Lower leg skin (tissue), 4 donors: ENCODE data around the gene GRIK4. TPM values are rescaled to one million over a fixed set of nuclear protein-coding genes. Genes with fewer than 3 reads are reported as not detected.
"Not testable (repeated sequence)": the region's sequence is repeated elsewhere in the genome, so short reads cannot be mapped to it uniquely, and the experiment has no call there.

Source experiments
- DNase-seq, 2 donors: peaks; one replicate each; pipeline ENCODE4 v3.0.0-alpha.2; 2019; ENCODE audit warnings: low spot score in 2 of 2
- H3K4me3 ChIP-seq: fragments of 200-600 bp; sonication (generic); 2 replicates; pipeline ENCODE4 v1.5.1; 2017; ENCODE audit warnings: mild to moderate bottlenecking, low read depth; ENCODE audit not compliant: poor library complexity, severe bottlenecking
- POLR2A ChIP-seq, 2 donors: fragments of 450-650 bp; IDR thresholded peaks; one replicate each; pipeline ENCODE4 v1.6.1; 2016 to 2017; ENCODE audit warnings: antibody characterized with exemption in 2 of 2, mild to moderate bottlenecking in 1 of 2, moderate library complexity in 1 of 2
- WGBS, 2 donors: methylation state at CpG; one replicate each; pipeline ENCODE4 v1.1.5; 2018; 5-methylcytosine and 5-hydroxymethylcytosine counted together
- intact Hi-C: fragments of 100-400 bp; cut with DNase I; formaldehyde crosslinking; loops from one replicate; pipeline ENCODE4 v1.15.0; 2023; ENCODE audit warnings: low total_unique reads
- total RNA-seq, 4 donors: library from RNA; depleted of rRNA; stranded (reverse); fragments of >200 nt; gene quantifications; one replicate each; pipeline ENCODE4 v1.1.0, GENCODE V29; 2016
- TF ChIP-seq, protein P1 (sequence below), 3 donors: fragments of 450-650 bp; IDR thresholded peaks; one replicate each; pipeline ENCODE4 v1.5.1; 2016; ENCODE audit warnings: antibody characterized with exemption in 3 of 3, mild to moderate bottlenecking in 3 of 3, moderate library complexity in 2 of 3

Gene GRIK4
- total RNA-seq, 4 donors from 2014 or later: 0.06 to 0.67 TPM; not detected in 2

DNA sequence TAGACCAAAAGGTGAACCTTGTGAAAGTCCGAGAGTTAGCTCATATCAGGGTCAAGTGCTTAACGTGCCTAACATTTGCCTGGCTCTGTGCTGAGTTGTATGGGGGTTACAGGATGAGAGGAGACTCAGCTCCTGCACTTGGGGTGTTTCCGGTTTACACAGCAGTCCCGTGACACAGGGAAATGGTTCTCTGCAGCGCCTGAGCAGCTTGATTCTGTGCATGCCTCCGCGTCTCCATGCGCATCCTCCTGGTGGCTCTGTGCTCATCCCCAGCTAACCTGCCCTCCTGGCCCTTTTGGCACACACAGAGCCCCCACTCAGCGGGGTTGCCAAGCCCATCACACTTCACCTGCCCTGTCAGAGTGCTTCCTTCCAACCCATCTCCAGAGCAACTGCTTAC lies 274.0 kb downstream of the GRIK4 start:
- DNase-seq: peak in 1 of 2 donors; percentile 69
- intact Hi-C loops: no loop called here
- TF ChIP-seq, protein P1, sequence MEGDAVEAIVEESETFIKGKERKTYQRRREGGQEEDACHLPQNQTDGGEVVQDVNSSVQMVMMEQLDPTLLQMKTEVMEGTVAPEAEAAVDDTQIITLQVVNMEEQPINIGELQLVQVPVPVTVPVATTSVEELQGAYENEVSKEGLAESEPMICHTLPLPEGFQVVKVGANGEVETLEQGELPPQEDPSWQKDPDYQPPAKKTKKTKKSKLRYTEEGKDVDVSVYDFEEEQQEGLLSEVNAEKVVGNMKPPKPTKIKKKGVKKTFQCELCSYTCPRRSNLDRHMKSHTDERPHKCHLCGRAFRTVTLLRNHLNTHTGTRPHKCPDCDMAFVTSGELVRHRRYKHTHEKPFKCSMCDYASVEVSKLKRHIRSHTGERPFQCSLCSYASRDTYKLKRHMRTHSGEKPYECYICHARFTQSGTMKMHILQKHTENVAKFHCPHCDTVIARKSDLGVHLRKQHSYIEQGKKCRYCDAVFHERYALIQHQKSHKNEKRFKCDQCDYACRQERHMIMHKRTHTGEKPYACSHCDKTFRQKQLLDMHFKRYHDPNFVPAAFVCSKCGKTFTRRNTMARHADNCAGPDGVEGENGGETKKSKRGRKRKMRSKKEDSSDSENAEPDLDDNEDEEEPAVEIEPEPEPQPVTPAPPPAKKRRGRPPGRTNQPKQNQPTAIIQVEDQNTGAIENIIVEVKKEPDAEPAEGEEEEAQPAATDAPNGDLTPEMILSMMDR (IDR thresholded peaks at IDR 0.05): no peak
- TF ChIP-seq POLR2A (IDR thresholded peaks at IDR 0.05): no peak
- H3K4me3 ChIP-seq: no peak overlapping the region
- 88% methylated on average over 9 of the region's 9 CpGs for WGBS, 2 donors

DNA sequence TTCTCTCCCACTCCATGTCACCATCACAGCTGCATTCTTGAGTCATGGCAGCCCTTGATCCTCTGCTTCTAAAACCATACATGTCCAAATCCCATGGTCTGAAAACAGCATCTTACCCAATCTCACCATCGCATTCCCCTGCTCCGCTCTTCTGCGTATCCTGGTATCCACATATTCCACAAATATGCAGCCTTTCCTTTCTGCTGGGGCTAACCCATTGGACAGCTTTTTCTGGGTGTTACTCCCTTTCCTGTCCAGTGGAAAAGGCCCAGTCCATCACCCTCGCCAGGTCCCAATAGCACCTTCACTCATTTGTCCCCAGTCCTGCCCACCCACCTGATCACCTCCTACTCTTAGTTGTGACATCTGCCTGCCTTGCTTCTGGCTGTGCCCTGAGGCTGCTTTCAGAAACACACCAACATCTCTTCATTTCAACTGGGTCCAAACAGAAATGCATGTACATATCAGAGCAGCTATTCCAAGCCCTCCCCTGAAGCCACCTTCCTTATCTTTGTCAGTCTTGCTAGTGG lies 274.7 kb downstream of the GRIK4 start:
- H3K4me3 ChIP-seq: no peak overlapping the region
- TF ChIP-seq, protein P1 (IDR thresholded peaks at IDR 0.05): no peak
- TF ChIP-seq POLR2A (IDR thresholded peaks at IDR 0.05): no peak
- intact Hi-C loops: no loop called here
- DNase-seq: peak in 1 of 2 donors; percentile 63
- 97 to 99% methylated on average over 4 of the region's 4 CpGs for WGBS, 2 donors

DNA sequence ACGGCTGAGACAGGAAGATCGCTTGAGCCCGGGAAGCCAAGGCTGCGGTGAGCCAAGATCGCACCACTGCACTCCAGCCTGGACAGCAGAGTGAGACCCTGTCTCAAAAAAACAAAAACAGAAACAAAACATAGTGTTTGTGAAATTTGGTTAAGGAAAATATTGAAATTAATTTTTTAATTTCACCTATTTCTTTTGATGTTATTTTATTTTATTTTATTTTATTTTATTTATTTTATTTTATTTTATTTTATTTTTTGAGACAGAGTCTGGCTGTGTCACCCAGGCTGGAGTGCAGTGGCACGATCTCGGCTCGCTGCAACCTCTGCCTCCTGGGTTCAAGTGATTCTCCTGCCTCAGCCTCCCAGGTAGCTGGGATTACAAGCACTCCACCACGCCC lies 275.7 kb downstream of the GRIK4 start:
- intact Hi-C loops, DNase-seq, H3K4me3 ChIP-seq: not testable (repeated sequence)
- 83% methylated on average over 9 of the region's 9 CpGs for WGBS, 2 donors

DNA sequence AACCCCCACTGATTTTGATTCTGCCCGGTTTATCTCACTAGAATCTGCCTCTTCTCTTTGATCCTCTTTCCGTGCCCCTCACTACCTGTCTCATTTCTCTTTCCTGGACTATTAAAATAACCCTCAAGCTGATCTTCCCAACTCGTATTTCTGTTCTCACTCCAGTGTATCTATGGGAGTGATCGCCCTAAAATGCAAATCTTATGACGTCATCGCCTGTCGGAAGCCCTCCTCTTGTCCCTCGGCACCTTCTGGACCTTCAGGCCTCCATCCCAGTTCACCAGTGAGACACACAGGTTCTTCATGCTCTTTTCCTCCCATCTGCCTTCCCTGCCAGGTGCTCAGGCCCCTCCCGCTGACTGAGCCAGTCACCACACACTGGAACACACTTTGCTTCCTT lies 277.8 kb downstream of the GRIK4 start:
- WGBS, 2 donors: 71 to 79% methylated on average over 9 of the region's 9 CpGs

DNA sequence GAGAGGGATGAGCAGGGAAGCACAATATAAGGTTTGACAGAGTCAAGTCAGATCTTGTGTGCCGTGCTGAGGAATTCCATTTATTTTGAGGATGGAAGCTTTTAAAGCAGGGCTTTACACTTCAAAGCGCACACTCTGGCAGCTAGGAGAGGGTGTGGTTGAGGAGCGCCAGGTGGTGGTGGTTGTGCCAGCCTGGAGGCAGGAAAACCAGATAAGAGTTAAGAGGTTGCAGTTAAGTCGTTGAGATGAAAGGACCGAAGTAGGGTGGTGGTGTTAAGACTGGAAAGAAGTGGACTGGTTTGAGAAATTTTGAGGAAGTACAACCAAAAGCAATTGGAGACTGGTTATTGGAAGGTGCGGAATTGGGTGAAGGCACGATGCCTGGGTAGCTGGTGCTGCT lies 280.8 kb downstream of the GRIK4 start:
- TF ChIP-seq, protein P1 (IDR thresholded peaks at IDR 0.05): no peak
- TF ChIP-seq POLR2A (IDR thresholded peaks at IDR 0.05): no peak
- intact Hi-C loops: no loop called here
- peak in 1 of 2 donors; percentile 17 for DNase-seq
- 44 to 46% methylated on average over 7 of the region's 7 CpGs for WGBS, 2 donors
- no peak overlapping the region for H3K4me3 ChIP-seq

More for the DNA sequence above, 277.8 kb downstream of the GRIK4 start:
- intact Hi-C loops: no loop called here
- TF ChIP-seq, protein P1 (IDR thresholded peaks at IDR 0.05): no peak
- no peak for TF ChIP-seq POLR2A (IDR thresholded peaks at IDR 0.05)
- DNase-seq: peak in 1 of 2 donors; percentile 81
- no peak overlapping the region for H3K4me3 ChIP-seq

- DNase-seq: no peak
- intact Hi-C loops: no loop called here
- no peak overlapping the region for H3K4me3 ChIP-seq
- 72 to 73% methylated on average over 5 of the region's 5 CpGs for WGBS, 2 donors
- TF ChIP-seq, protein P1 (IDR thresholded peaks at IDR 0.05): no peak
- TF ChIP-seq POLR2A (IDR thresholded peaks at IDR 0.05): no peak
Observed at GRCh38 chr11:120793150-120793549, 281.6 kb downstream of the GRIK4 start.
